ENCODE results near the gene PLEKHH1. TPM values are rescaled to one million over a fixed set of nuclear protein-coding genes. Genes with fewer than 3 reads are reported as not detected.

Gene PLEKHH1
- total RNA-seq, 1 donor from 2014 or later = 5.5 TPM

DNA sequence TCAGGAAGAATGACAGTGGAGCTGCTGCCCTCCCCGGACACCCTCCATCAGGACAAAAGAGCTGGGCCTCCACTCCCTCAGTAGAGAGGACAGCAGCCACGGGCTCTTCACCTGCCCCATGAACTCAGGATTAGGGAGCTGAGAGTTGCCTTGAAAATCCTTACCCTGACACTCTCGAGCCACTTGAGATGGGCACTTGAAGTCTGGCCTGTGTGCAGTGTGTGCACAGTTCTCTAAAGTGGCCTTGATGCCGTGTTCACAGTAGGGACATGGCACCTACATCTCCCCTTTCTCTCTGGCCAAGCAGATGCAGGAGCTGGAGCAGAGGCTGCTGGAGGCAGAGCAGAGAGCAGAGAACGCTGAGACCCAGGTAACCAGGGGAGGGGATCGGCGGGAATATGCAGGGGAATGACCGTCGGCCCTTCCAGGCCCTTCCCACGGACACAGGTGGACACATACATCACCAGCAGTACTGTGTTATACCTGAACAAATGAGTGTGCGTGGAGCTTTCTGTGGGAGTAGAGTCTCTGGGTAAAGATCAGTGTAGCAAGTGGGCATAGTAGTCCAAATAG is 22.5 kb downstream of the PLEKHH1 start:
- DNase-seq (no peak), ATAC-seq (no peak)
- intact Hi-C loops (cut with micrococcal nuclease) = no loop called here

DNA sequence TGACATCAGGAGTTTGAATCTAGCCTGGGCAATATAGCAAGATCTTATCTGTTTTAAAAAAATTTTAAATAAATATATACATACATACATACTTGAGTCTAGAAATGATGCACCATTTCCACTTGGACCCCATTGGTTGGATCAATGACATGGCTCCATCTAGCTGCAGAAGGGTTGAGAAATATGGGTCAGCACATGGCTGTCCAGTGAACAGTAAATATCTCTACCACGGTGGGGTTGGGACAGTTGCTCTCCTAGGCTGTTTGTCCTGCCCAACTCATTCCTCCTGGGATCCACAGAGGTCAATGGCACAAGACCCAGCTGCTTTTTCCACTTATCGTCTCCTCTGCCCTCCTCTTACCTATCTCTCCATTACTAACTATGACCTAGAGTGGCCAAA is 23.6 kb downstream of the PLEKHH1 start:
- ATAC-seq = no peak
- DNase-seq = no peak
- intact Hi-C loops (cut with micrococcal nuclease) = no loop called here

DNA sequence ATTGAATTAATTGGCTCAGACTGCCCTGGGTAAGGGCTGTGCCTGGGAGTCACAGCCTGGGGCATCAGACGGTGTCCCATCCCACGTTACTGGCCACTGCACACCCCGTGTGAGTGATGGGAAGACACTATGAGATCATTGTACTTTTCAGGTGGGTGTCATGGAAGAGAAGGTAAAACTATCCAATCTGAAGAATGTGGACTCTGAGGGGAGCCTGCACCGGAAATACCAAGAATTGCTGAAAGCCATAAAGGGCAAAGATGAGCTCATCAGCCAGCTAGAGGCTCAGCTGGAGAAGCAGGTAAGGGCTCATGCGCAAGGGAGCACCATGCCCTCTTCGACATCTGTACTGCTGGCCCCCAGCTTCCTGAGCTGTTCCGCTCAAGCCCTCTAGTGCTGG is 24.0 kb downstream of the PLEKHH1 start:
- intact Hi-C loops (cut with micrococcal nuclease) = no loop called here
- DNase-seq (no peak), ATAC-seq (no peak)

DNA sequence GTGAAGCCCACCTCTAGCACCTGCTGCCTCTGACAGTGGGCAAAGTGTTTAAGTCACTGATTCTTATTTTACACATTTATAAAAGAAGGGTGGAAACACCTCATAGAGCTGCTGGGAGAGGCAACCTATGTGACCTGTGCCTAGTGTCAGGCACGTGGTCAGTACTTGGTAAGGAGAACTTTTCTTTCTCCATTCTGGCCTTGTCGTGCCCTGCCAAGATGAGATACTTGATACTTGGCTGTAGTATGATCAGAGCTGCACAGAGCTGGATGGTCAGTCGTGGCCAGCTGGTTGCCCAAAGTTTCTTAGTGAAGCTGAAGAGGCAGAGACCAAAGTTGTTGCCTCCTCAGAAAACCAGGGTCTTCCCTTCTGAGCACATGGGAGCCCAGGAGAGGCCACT is 24.6 kb downstream of the PLEKHH1 start:
- intact Hi-C loops (cut with micrococcal nuclease) = no loop called here
- DNase-seq (no peak), ATAC-seq (no peak)

DNA sequence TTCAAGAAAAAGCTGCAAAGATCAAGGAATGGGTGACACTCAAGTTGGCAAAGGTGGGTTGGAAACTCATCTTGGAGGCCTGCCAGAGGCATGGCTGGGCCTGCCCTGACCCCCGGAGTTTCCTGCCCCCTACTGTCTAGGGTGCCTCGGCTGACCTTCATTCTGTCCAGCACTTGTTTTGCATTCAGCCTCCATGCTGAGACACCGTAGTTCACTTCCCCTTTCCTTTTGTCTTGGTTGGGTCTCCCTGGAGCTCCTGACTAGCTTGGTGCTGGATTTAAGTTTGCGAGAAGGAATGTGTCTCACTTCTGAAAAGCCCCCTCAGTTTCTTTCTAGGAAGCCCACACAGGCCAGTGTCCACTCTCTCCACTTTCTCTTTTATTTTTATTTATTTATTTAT is 26.5 kb downstream of the PLEKHH1 start:
- no peak for DNase-seq
- no peak for ATAC-seq
- intact Hi-C loops (cut with micrococcal nuclease) = no loop called here

DNA sequence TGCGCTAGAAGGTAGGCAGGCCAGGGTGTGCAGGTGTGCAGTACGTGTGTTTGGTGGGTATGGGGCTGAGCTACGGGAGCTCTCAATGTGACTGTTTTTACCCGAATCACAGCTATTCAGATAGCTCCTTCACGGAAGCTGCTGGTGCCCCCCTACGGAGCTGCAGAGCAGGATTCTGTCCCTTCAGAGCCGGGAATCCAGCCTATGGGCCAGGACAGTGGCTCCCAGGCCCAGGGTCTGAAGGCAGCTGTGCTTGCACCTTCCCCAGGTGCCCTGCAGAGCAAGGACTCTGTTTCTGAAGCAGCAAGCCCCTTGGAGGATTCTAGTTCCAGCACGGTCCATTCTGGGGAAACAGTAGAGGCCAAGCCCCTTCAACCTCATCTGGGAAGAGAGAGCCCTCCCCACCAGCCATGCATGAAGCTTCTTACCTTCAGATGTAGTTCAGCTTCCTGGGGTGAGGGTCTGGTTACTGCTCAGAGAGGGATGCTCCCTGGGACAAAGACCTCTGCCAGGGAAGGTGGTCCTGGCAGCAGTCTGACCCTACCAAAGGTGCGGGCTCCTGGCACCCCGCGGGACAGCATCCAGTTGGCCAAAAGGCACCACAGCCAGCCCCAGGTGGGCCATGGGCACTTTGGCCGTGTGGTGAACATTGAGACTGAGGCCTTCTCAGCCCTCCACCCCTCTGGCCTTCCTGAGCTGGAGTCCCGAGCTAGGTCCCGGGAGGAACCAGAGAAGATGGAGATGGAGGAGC is 29.1 kb downstream of the PLEKHH1 start:
- intact Hi-C loops (cut with micrococcal nuclease) = no loop called here
- no peak for DNase-seq
- ATAC-seq = no peak

DNA sequence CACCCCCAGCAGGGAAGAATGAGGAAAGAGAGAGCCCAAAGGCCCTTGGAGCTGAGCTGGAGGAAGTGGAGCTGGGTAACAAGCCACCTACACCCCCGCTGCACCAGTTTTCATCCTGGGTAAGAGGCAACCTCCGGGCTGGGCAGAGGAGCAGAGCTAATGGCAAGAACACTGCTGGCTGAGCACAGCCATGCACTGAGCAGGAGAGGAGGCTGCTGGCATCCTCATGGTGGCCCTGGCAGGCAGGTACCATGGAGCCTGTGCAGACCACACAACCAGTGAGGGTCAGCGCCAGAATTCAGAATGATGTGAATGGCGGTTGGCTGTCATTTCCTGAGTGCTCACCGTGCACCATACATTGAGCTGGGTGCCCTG is 29.7 kb downstream of the PLEKHH1 start:
- intact Hi-C loops (cut with micrococcal nuclease) = no loop called here
- no peak for ATAC-seq

DNA sequence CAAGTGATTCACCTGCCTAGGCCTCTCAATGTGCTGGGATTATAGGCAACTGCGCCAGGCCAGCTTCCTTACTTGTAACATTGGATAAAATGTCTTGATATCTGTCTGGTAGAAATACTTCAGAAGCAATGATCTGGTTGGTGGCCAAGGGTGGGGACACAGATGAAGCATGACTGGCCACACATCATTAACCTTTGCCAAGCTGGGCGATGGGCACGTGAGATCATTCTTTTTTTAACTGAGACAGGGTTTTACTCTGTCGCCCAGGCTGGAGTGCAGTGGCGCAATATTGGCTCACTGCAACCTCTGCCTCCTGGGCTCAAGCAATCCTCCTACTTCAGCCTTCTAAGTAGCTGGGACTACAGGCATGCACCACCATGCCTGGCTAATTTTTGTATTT is 31.1 kb downstream of the PLEKHH1 start:
- no peak for ATAC-seq
- intact Hi-C loops (cut with micrococcal nuclease) = no loop called here

More for the DNA sequence above, 29.7 kb downstream of the PLEKHH1 start:
- no peak for DNase-seq

DNA sequence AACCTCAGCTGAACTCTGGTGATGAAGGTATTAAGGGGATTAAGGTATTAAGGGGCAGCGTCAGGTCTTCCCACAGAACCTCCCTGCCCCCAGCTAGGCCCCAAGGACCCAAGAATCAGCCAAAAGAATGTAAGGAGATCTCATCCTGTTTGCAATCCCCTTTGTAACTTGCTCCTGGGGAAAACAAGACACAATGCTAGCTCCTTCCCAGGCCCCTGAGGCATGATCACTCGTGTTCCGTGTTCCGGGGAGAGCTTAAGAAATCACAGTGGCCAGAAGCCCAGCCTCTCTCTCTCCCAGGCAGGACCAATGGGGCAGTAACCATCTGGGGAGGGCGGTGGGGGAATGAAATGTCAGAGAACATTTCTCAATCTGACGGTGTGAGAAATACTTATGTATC is 33.8 kb downstream of the PLEKHH1 start:
- intact Hi-C loops (cut with micrococcal nuclease) = no loop called here
- ATAC-seq = no peak
- DNase-seq = no peak

More for the DNA sequence above, 31.1 kb downstream of the PLEKHH1 start:
- DNase-seq = no peak

DNA sequence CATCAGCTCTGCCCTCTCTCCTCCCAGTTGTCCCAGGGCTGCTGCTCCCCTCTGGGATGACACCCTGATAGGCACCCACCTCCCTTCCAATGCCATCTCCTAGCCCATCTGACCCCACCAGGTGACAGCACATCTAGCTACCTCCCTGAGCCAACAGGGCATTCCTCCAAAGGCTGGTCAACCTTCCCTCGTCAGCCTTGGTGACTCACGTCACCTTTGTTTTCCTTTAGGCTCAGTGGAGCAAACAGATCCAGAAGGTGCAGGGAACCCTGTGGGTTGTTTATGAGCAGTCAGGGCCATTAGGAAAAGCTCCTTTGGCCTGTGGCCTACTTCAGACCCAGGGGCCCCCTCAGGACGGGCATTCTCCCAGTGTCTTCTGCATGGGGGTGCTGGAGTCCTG is 34.6 kb downstream of the PLEKHH1 start:
- ATAC-seq (no peak), DNase-seq (no peak)
- intact Hi-C loops (cut with micrococcal nuclease) = no loop called here

DNA sequence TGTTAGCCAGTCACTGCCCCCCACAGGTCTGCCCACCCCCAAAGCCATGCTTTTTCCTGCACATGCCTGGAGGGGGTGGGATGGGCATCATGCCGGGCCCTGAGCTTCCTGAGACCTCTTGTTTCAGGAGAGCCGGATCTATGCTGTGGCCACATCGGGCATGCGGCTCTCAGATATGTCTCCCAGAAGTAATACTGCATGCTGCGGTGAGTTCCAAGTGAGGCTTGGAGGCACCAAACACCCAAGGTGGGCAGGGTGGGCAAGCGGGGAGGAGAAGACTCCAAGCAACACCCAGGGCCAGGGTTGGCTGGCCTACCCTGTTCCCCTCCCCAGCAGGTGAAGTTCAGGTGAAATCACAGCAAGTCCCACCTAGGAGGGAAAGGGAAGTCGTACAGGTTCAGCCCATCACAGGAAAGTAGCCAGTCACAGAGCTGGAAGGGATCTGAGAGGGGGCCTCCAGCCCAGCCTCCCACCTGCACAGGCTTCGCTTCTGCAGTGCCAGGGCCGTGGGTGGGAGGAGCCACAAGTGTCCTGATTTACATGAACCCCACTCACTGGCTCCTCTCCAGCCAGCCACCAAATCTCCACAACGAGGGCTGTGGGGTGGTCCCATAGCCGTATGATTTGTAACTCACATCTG is 36.0 kb downstream of the PLEKHH1 start:
- no peak for DNase-seq
- intact Hi-C loops (cut with micrococcal nuclease) = no loop called here

DNA sequence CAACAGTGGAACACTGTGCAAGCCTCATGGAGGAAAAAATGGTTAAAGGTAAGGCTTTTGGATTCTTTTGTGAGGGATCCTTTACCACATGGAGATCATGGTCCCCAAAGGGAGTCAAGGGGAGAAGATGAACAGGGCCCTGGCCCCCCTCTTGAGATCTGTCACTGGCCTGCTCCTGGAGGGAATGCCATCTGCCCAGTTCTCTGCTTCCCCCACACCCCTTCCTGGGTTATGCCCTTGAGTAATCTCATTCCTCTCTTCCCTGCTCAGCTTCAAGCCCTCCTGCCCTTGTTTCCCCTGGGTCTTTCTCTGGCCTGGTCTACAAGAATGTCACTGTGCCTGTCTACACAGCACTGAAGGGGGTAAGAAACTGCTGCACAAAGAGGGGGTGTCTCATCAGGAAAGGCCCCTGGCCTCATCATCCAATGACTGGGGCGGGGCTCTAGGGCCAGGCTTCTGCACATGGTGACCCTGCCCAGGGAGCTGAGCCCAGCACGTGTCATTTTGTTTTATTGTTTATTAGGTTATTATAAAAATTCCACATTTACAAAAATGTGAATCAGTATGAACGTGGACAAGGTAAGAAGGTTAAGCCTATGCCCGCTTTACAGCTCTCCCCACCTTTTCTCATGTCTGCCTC is 36.7 kb downstream of the PLEKHH1 start:
- ATAC-seq (no peak), DNase-seq (no peak)
- intact Hi-C loops (cut with micrococcal nuclease) = loop anchor here (2.0 kb wide), 1 partner anchor 143 kb away; no protein-coding TSS in a partner anchor

More for the DNA sequence above, 36.0 kb downstream of the PLEKHH1 start:
- no peak for ATAC-seq

DNA sequence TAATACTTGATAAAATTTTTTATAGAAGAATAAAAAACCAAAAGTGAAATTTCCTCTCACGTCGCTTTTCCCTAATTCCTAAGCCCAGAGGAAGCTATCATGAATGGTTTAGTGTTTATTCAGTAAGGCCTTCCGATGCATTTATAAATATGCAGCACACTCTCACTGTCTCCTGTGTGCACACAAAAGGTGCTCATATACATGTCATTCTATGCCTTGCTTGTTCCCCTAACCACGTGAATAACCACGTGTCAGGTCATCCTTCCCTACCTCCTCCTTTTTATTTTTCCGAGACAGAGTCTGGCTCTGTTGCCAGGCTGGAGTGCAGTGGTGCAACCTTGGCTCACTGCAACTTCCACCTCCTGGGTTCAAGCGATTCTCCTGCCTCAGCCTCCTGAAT is 37.4 kb downstream of the PLEKHH1 start:
- no peak for DNase-seq
- ATAC-seq = no peak
- intact Hi-C loops (cut with micrococcal nuclease) = loop anchor here (2.0 kb wide), 1 partner anchor 144 kb away; no protein-coding TSS in a partner anchor

DNA sequence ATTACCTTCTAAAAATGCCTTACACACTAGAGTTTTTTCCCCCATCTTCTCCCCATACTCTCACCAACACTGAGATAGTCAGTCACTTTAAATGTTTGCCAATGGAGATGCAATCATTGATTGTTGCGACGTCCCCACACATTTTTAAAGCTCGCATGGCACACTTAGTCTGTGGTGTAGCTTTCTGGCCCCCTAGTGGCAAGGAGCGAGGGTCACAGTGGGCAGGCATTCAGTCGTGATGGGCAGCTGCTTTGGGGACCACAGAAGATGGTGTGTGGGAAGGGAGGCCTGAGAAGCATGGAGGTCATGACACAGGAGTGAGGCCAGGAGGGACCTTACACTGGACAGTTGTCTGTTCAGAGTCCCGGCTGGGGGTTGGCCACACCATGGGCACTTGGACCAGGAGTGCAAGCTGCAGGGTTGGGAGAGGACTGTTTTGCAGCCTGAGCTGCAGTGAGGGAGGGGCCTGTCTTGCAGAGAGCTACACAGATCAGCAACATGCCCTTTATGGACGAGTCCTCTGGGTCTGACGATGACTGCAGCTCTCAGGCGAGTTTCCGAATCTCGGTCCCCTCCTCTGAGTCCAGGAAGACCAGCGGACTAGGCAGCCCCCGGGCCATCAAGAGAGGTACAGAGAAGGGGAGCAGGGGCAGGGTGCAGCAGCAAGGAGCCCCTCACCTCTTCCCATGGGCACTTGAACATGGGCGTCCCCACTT is 38.3 kb downstream of the PLEKHH1 start:
- DNase-seq (peak; percentile 74), ATAC-seq (peak; percentile 85)
- intact Hi-C loops (cut with micrococcal nuclease) = loop anchor here (2.0 kb wide), 1 partner anchor 145 kb away; no protein-coding TSS in a partner anchor

DNA sequence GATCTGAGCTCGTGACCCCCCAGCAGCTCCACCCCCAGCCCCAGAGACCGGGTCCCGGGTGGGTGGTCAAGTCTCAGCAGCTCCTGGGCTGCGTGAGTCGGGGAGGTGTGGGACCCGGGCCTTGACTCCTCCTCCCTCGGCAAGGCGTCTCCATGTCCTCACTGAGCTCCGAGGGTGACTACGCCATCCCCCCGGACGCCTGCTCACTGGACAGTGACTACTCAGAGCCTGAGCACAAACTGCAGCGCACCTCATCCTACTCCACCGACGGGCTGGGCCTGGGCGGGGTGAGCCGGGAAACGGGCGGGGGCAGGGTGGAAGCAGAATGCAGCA is 38.9 kb downstream of the PLEKHH1 start:
- intact Hi-C loops (cut with micrococcal nuclease) = loop anchor here (2.0 kb wide), 1 partner anchor 145 kb away; no protein-coding TSS in a partner anchor
- DNase-seq = no peak
- no peak for ATAC-seq

DNA sequence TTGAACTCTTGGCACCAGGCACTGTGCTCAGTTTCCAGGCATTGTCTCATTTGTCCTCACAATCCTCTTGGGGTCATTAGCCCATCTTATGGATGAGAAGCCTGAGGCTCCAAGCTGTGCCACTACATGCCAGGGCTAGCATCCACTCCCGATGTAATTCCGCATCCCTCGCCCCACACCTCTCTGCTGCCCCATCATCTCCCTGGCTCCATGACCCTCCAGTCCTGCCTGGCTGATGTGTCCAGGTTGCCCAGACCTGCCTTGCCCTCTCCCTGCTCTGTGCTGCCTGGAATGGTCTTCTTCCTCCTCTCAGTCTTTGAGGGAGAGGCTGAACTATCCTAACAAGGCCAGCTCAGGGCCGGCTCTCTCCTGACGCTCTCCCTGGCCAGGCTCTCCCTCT is 39.5 kb downstream of the PLEKHH1 start:
- ATAC-seq (no peak), DNase-seq (no peak)
- intact Hi-C loops (cut with micrococcal nuclease) = no loop called here

DNA sequence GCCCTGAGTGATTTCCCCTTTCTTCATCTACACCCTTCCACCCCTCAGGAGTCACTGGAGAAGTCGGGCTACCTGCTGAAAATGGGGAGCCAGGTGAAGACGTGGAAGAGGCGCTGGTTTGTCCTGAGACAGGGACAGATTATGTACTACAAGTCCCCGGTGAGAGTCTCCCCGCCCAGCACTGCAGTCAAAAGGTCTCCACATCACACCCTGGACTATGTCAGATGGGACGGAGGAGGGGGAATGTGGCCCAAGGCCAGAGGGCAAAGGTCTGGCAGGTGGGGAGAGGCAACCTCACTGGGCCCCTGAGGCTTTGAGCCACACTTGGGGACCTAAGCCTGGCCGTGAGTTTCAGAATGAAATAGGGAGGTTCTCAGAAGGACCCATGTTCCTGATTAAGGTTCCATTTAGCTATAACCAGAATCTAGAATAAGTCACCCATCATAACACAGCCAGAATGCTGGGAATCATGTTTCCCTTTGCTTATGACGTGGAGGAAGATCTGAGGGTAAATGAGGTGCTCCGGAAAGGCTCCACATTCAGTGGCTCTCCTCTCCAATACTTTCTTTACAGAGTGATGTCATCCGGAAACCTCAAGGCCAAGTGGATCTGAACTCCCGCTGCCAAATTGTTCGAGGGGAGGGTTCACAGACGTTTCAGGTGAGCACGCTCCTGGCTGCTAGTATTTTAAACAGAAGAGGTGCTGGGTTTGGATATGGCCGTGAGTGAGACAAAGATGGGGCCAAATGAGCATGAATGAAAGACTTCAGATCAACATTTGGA is 40.3 kb downstream of the PLEKHH1 start:
- intact Hi-C loops (cut with micrococcal nuclease) = no loop called here
- DNase-seq (no peak), ATAC-seq (no peak)

DNA sequence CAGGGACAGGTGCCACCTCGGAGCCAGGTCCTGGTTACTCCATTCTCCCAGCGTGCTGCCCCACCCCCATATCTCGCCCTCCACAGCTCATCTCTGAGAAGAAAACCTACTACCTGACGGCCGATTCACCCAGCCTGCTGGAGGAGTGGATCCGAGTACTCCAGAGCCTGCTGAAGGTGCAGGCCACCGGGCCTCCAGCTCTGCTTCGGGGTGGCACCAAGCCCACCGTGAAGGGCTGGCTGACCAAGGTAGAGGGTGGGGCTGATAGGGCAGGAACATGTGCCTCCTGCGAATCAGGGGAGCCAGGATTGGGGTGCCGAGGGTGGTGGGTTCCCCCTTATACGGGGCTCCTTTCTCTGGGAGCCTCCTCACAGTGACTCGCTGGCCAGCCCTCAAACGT is 41.1 kb downstream of the PLEKHH1 start:
- intact Hi-C loops (cut with micrococcal nuclease) = no loop called here
- DNase-seq (no peak), ATAC-seq (no peak)

DNA sequence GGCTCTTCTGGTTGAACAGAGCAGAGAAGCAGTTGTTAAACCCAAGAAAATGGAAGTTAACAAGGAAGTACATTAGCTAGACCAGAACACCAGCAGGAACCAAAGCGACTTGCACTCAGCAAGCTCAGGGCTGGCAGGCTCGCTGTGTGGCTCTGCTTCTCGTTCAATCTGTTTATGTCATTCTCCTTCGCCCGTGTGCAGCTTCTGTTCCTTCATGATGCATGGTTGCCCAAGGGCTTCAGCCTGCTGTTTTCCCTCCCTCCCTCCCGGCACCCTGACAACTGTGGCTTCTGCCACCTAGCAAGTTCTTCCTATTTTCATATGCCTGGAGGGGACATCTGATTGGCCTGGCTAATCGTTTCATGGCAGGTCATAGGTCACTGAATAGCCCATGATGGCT is 41.7 kb downstream of the PLEKHH1 start:
- intact Hi-C loops (cut with micrococcal nuclease) = no loop called here

More for the DNA sequence above, 41.7 kb downstream of the PLEKHH1 start:
- ATAC-seq (no peak), DNase-seq (no peak)

Data from left ventricle myocardium superior (tissue), 1 donor.